Sigmoid colon (tissue), 4 donors: Measurements from ENCODE around the gene ASAP2.

Experiments
- EP300 ChIP-seq, 4 donors: sonication (generic); formaldehyde crosslinking; IDR thresholded peaks; one replicate each; pipeline ENCODE4 v1.6.1; 2017; ENCODE audit warnings: antibody characterized with exemption in 4 of 4
- POLR2A ChIP-seq, 2 donors: fragments of 450-650 bp; IDR thresholded peaks; one replicate each; pipeline ENCODE4 v1.6.1; 2016; ENCODE audit warnings: antibody characterized with exemption in 2 of 2, mild to moderate bottlenecking in 2 of 2, moderate library complexity in 2 of 2
- POLR2AphosphoS5 ChIP-seq, 4 donors: sonication (generic); formaldehyde crosslinking; IDR thresholded peaks; one replicate each; pipeline ENCODE4 v1.6.1; 2017; ENCODE audit warnings: antibody characterized with exemption in 4 of 4
- TF ChIP-seq, protein P1 (sequence below), 4 experiments: fragments of 450-650 bp in 3 of 4; fragments of 200-600 bp in 1 of 4; IDR thresholded peaks; one replicate each; pipeline ENCODE4 v1.5.1; 2016 to 2019; ENCODE audit warnings: antibody characterized with exemption in 4 of 4, mild to moderate bottlenecking in 3 of 4, moderate library complexity in 2 of 4

- TF ChIP-seq POLR2A (IDR thresholded peaks at IDR 0.05) (no peak), EP300 (IDR thresholded peaks at IDR 0.05) (no peak), POLR2AphosphoS5 (IDR thresholded peaks at IDR 0.05) (no peak)
- TF ChIP-seq, protein P1, sequence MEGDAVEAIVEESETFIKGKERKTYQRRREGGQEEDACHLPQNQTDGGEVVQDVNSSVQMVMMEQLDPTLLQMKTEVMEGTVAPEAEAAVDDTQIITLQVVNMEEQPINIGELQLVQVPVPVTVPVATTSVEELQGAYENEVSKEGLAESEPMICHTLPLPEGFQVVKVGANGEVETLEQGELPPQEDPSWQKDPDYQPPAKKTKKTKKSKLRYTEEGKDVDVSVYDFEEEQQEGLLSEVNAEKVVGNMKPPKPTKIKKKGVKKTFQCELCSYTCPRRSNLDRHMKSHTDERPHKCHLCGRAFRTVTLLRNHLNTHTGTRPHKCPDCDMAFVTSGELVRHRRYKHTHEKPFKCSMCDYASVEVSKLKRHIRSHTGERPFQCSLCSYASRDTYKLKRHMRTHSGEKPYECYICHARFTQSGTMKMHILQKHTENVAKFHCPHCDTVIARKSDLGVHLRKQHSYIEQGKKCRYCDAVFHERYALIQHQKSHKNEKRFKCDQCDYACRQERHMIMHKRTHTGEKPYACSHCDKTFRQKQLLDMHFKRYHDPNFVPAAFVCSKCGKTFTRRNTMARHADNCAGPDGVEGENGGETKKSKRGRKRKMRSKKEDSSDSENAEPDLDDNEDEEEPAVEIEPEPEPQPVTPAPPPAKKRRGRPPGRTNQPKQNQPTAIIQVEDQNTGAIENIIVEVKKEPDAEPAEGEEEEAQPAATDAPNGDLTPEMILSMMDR (IDR thresholded peaks at IDR 0.05): no peak
Measured at GRCh38 chr2:9221223-9221622, 14.6 kb downstream of the ASAP2 start.
